ENCODE results near the gene BCCIP.

DNA sequence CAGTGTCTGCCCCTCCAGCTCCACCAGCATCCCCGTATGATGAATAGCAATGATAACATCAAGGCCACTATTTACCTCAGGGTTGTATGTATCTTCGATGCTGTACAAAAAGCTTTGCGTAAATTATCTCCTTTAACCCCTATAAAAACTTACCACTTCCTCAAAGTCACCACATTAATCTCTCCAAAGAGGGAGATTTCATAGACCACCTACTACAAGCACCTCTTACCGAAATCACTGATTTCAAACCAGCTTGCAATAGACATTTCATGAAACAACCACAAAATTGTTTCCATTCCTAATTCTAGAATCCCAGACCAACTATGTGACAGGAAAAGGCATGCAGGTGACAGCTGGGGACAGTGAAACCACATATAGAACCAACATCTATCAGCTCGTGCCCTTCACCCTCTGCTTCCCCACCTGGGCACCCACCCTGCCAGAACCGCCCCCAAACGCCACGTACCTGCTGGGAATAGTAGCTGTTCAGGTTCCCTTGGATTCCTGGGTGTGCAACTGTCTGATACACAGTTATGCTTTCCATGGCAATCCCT is 27.6 kb upstream of the BCCIP start:
- TF ChIP-seq, protein P1, sequence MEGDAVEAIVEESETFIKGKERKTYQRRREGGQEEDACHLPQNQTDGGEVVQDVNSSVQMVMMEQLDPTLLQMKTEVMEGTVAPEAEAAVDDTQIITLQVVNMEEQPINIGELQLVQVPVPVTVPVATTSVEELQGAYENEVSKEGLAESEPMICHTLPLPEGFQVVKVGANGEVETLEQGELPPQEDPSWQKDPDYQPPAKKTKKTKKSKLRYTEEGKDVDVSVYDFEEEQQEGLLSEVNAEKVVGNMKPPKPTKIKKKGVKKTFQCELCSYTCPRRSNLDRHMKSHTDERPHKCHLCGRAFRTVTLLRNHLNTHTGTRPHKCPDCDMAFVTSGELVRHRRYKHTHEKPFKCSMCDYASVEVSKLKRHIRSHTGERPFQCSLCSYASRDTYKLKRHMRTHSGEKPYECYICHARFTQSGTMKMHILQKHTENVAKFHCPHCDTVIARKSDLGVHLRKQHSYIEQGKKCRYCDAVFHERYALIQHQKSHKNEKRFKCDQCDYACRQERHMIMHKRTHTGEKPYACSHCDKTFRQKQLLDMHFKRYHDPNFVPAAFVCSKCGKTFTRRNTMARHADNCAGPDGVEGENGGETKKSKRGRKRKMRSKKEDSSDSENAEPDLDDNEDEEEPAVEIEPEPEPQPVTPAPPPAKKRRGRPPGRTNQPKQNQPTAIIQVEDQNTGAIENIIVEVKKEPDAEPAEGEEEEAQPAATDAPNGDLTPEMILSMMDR (conservative IDR thresholded peaks at IDR 0.05; ENCODE audit: low read length): no peak
- no peak for TF ChIP-seq EZH2phosphoT487 (IDR thresholded peaks at IDR 0.05; ENCODE audit: borderline replicate concordance, low read depth, low read length)
